ENCODE results near the gene FCRL6. TPM values are rescaled to one million over a fixed set of nuclear protein-coding genes. Genes with fewer than 3 reads are reported as not detected.

FCRL6 gene
- total RNA-seq, 1 experiment from 2014 or later = not detected

GRCh38 chr1:159791461-159791860, 10.7 kb upstream of the FCRL6 start:
- H3K36me3 Mint-ChIP-seq (ENCODE audit: insufficient read depth, unreplicated experiment) = no peaks in the 10 kb centered on the region
- H3K4me1 Mint-ChIP-seq (ENCODE audit: low read depth, unreplicated experiment) = peaks cover 27% of the 10 kb centered on the region
- no peak for DNase-seq
- H3K4me1 ChIP-seq = peaks cover 12% of the 10 kb centered on the region
- peaks cover 4% of the 10 kb centered on the region for H3K27me3 Mint-ChIP-seq (ENCODE audit: insufficient read depth, unreplicated experiment)
- TF ChIP-seq CTCF (IDR thresholded peaks at IDR 0.05; ENCODE audit: insufficient read depth in 1 of 2, low read depth in 1 of 2, low read length in 1 of 2, severe bottlenecking in 1 of 2, unreplicated experiment in 1 of 2) = no peak
- H3K4me3 ChIP-seq (ENCODE audit: low read depth, low read length) = no peak overlapping the region
- POLR2A ChIA-PET = no interaction called here
- H3K27ac Mint-ChIP-seq (ENCODE audit: unreplicated experiment) = no peak overlapping the region
- H3K36me3 ChIP-seq (ENCODE audit: control insufficient read depth, insufficient read depth, low read length) = no peaks in the 10 kb centered on the region
- CTCF ChIA-PET = no interaction called here
- no peaks in the 10 kb centered on the region for H3K27me3 ChIP-seq (replicated peaks; ENCODE audit: control insufficient read depth, insufficient read depth, low read length)
- no peak overlapping the region for H3K4me3 Mint-ChIP-seq (ENCODE audit: unreplicated experiment)
- H3K9me3 Mint-ChIP-seq (ENCODE audit: unreplicated experiment) = no peaks in the 10 kb centered on the region
- intact Hi-C loops (cut with micrococcal nuclease; ENCODE audit: unreplicated experiment) = loop anchor here (5.0 kb wide), 1 partner anchor 629 kb away; no protein-coding TSS in a partner anchor
- BruUV-seq (replicated peaks) = no TSS peak
- H3K9me3 ChIP-seq = no peaks in the 10 kb centered on the region

GRCh38 chr1:159795534-159795933, 6.6 kb upstream of the FCRL6 start:
- no peaks in the 10 kb centered on the region for H3K9me3 Mint-ChIP-seq (ENCODE audit: unreplicated experiment)
- Histone ChIP-seq H3K9me3 (no peaks in the 10 kb centered on the region), H3K27me3 (replicated peaks; ENCODE audit: control insufficient read depth, insufficient read depth, low read length) (no peaks in the 10 kb centered on the region), H3K36me3 (ENCODE audit: control insufficient read depth, insufficient read depth, low read length) (no peaks in the 10 kb centered on the region), H3K4me1 (peaks cover 8% of the 10 kb centered on the region), H3K4me3 (ENCODE audit: low read depth, low read length) (no peak overlapping the region)
- H3K36me3 Mint-ChIP-seq (ENCODE audit: insufficient read depth, unreplicated experiment) = no peaks in the 10 kb centered on the region
- DNase-seq = no peak
- POLR2A ChIA-PET = no interaction called here
- no TSS peak for BruUV-seq (replicated peaks)
- TF ChIP-seq CTCF (IDR thresholded peaks at IDR 0.05; ENCODE audit: insufficient read depth in 1 of 2, low read depth in 1 of 2, low read length in 1 of 2, severe bottlenecking in 1 of 2, unreplicated experiment in 1 of 2) = no peak
- intact Hi-C loops (cut with micrococcal nuclease; ENCODE audit: unreplicated experiment) = loop anchor here (5.0 kb wide), 1 partner anchor 42 kb away; no protein-coding TSS in a partner anchor
- peaks cover 7% of the 10 kb centered on the region for H3K4me1 Mint-ChIP-seq (ENCODE audit: low read depth, unreplicated experiment)
- CTCF ChIA-PET = interaction anchor here (5.1 kb wide), 1 partner anchor 211 kb away, joined by 68 read pairs; no protein-coding TSS in a partner anchor
- H3K27me3 Mint-ChIP-seq (ENCODE audit: insufficient read depth, unreplicated experiment) = peaks cover 13% of the 10 kb centered on the region
- H3K27ac Mint-ChIP-seq (ENCODE audit: unreplicated experiment) = no peak overlapping the region
- H3K4me3 Mint-ChIP-seq (ENCODE audit: unreplicated experiment) = no peak overlapping the region

GRCh38 chr1:159798893-159799292, 3.3 kb upstream of the FCRL6 start:
- ChIA-PET POLR2A (interaction anchor here (0.6 to 0.7 kb wide), 2 partner anchors 67 to 147 kb away, joined by 3 read pairs; no protein-coding TSS in a partner anchor), CTCF (interaction anchor here (0.6 to 5.1 kb wide), 27 partner anchors 9 to 232 kb away, joined by 3 to 75 read pairs (median 5); partner anchors contain the start of genes DUSP23 and IGSF9)
- peak; percentile 69 to 84 for TF ChIP-seq CTCF (IDR thresholded peaks at IDR 0.05; ENCODE audit: insufficient read depth in 1 of 2, low read depth in 1 of 2, low read length in 1 of 2, severe bottlenecking in 1 of 2, unreplicated experiment in 1 of 2)
- Mint-ChIP-seq H3K4me1 (ENCODE audit: low read depth, unreplicated experiment) (no peaks in the 10 kb centered on the region), H3K36me3 (ENCODE audit: insufficient read depth, unreplicated experiment) (no peaks in the 10 kb centered on the region), H3K9me3 (ENCODE audit: unreplicated experiment) (no peaks in the 10 kb centered on the region), H3K27me3 (ENCODE audit: insufficient read depth, unreplicated experiment) (peaks cover 14% of the 10 kb centered on the region), H3K4me3 (ENCODE audit: unreplicated experiment) (no peak overlapping the region), H3K27ac (ENCODE audit: unreplicated experiment) (no peak overlapping the region)
- H3K4me1 ChIP-seq = no peaks in the 10 kb centered on the region
- no peaks in the 10 kb centered on the region for H3K9me3 ChIP-seq
- no peak overlapping the region for H3K4me3 ChIP-seq (ENCODE audit: low read depth, low read length)
- intact Hi-C loops (cut with micrococcal nuclease; ENCODE audit: unreplicated experiment) = loop anchor here (1.0 to 5.0 kb wide), 6 partner anchors 19 to 208 kb away; partner anchors contain the start of genes DUSP23 and IGSF9
- no peaks in the 10 kb centered on the region for H3K36me3 ChIP-seq (ENCODE audit: control insufficient read depth, insufficient read depth, low read length)
- no TSS peak for BruUV-seq (replicated peaks)
- DNase-seq = peak; percentile 78 to 79
- no peaks in the 10 kb centered on the region for H3K27me3 ChIP-seq (replicated peaks; ENCODE audit: control insufficient read depth, insufficient read depth, low read length)

All from Caco-2 (cell line).